CD4-positive, alpha-beta T cell (primary cell): Measurements from ENCODE around the gene CDC5L. TPM values are rescaled to one million over a fixed set of nuclear protein-coding genes. Genes with fewer than 3 reads are reported as not detected.

Experiments
- ATAC-seq: fragments of 200-7000 bp; cut with Tn5 transposase; one replicate; pipeline ENCODE4 v1.10.0; 2022; ENCODE audit warnings: mild to moderate bottlenecking; ENCODE audit not compliant: poor library complexity
- CTCF ChIA-PET: fragments of 350-600 bp; sonication (Branson Sonifier 250); formaldehyde crosslinking; loops from one replicate; lab custom pipeline; 2021; ENCODE audit warnings: antibody characterized with exemption, inconsistent platforms; lab: Charles Lee
- POLR2A ChIA-PET: fragments of 350-600 bp; sonication (Branson Sonifier 250); formaldehyde crosslinking; loops from one replicate; lab custom pipeline; 2021; ENCODE audit warnings: antibody characterized with exemption, inconsistent platforms; lab: Charles Lee
- DNase-seq, 14 experiments: peaks; one replicate each; pipeline ENCODE4 v3.0.0-alpha.2; 2013 to 2020; ENCODE audit warnings: mixed read lengths in 2 of 14
- H3K27ac ChIP-seq, 2 donors: one replicate each; pipeline versions ENCODE4 v1.5.1 to v1.7.0; 2013; ENCODE audit warnings: low read length in 2 of 2, low read depth in 1 of 2, mild to moderate bottlenecking in 1 of 2
- H3K27me3 ChIP-seq, 2 experiments: 1 replicate in 1 of 2; 2 replicates in 1 of 2; pipeline versions ENCODE4 v1.6.1 to v1.7.0; 2013; ENCODE audit warnings: low read length in 2 of 2, control low read depth in 1 of 2, mild to moderate bottlenecking in 1 of 2, moderate library complexity in 1 of 2; ENCODE audit not compliant: insufficient read depth in 2 of 2, control insufficient read depth in 1 of 2
- H3K36me3 ChIP-seq: one replicate; pipeline ENCODE4 v1.6.1; 2013; ENCODE audit warnings: low read length, control low read depth; ENCODE audit not compliant: insufficient read depth
- H3K4me1 ChIP-seq: one replicate; pipeline ENCODE4 v1.6.1; 2013; ENCODE audit warnings: low read length, control low read depth; ENCODE audit not compliant: insufficient read depth
- H3K4me3 ChIP-seq: one replicate; pipeline ENCODE4 v1.5.1; 2013; ENCODE audit warnings: mild to moderate bottlenecking, low read length, moderate library complexity
- H3K9me3 ChIP-seq, 2 experiments: 1 replicate in 1 of 2; 2 replicates in 1 of 2; pipeline versions ENCODE4 v1.6.1 to v1.7.0; 2013; ENCODE audit warnings: low read length in 2 of 2, mild to moderate bottlenecking in 2 of 2, control low read depth in 1 of 2, moderate library complexity in 1 of 2; ENCODE audit not compliant: control insufficient read depth in 1 of 2, insufficient read depth in 1 of 2
- H3K27ac Mint-ChIP-seq: one replicate; pipeline ENCODE4 v1.8.0; 2020; ENCODE audit warnings: mixed read lengths
- H3K27me3 Mint-ChIP-seq: one replicate; pipeline ENCODE4 v1.8.0; 2021; ENCODE audit warnings: mixed read lengths
- H3K36me3 Mint-ChIP-seq: one replicate; pipeline ENCODE4 v1.8.0; 2021; ENCODE audit warnings: low read depth, mixed read lengths
- H3K4me1 Mint-ChIP-seq: one replicate; pipeline ENCODE4 v1.8.0; 2021; ENCODE audit warnings: low read depth, mixed read lengths
- H3K4me3 Mint-ChIP-seq: one replicate; pipeline ENCODE4 v1.8.0; 2020; ENCODE audit warnings: mild to moderate bottlenecking, mixed read lengths
- H3K9me3 Mint-ChIP-seq: one replicate; pipeline ENCODE4 v1.8.0; 2020; ENCODE audit warnings: mixed read lengths
- CTCF ChIP-seq: fragments of 200-600 bp; IDR thresholded peaks from one replicate; pipeline ENCODE4 v1.8.0; 2022; ENCODE audit warnings: antibody characterized with exemption, mild to moderate bottlenecking
- intact Hi-C, 2 experiments: fragments of 100-400 bp; cut with DNase I in 1 of 2; cut with micrococcal nuclease in 1 of 2; formaldehyde crosslinking; loops; one replicate each; pipeline versions ENCODE4 v1.15.1 to v1.9.0; 2023 to 2025; cut with DNase I, micrococcal nuclease
- total RNA-seq, 174 experiments: library from RNA in 2 of 174; stranded (reverse) in 2 of 174; gene quantifications; one replicate each; pipeline ENCODE4 v1.2.3 and lab custom pipeline; 2021 to 2026

The CDC5L gene
- total RNA-seq, 2 experiments from 2014 or later, result 18.9 to 19.9 TPM

DNA sequence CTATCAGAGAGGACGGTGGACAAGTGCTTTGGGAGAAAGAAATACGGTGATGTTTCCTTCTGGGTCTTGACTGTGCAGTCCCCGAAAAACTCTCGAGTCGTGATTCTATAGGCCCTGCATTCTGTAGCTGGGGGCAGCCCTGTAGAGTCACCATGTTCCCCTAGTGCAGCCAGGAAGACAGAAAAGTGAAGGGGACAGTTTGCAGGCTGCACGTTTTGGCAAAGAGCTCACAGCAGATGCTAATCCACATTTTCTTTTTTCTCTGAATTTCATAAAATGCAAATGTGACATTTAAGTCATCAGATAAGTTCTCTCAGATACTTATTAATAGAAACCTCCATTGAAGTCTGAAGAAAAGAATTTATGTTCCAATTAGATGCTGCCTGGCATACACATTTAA, 25.6 kb upstream of the CDC5L start:
- H3K4me1 ChIP-seq, result no peaks in the 10 kb centered on the region
- H3K27ac ChIP-seq, result no peak overlapping the region
- H3K4me3 ChIP-seq, result no peak overlapping the region
- no peak for TF ChIP-seq CTCF
- ATAC-seq (no peak), DNase-seq (no peak)
- H3K4me3 Mint-ChIP-seq, result no peak overlapping the region
- ChIA-PET POLR2A (no interaction called here), CTCF (no interaction called here)
- H3K27ac Mint-ChIP-seq, result no peak overlapping the region
- H3K27me3 Mint-ChIP-seq, result peaks cover 12% of the 10 kb centered on the region
- peaks cover 0 to 2% of the 10 kb centered on the region in 2 experiments for H3K27me3 ChIP-seq
- no peaks in the 10 kb centered on the region for H3K9me3 ChIP-seq
- H3K4me1 Mint-ChIP-seq, result no peaks in the 10 kb centered on the region
- H3K36me3 Mint-ChIP-seq, result no peaks in the 10 kb centered on the region
- no peaks in the 10 kb centered on the region for H3K36me3 ChIP-seq
- intact Hi-C loops, result no loop called here
- peaks cover under 1% of the 10 kb centered on the region for H3K9me3 Mint-ChIP-seq

GRCh38 chr6:44363377-44363926, 24.1 kb upstream of the CDC5L start:
- H3K36me3 Mint-ChIP-seq, result no peaks in the 10 kb centered on the region
- Histone ChIP-seq H3K9me3 (no peaks in the 10 kb centered on the region), H3K27ac (no peak overlapping the region), H3K36me3 (no peaks in the 10 kb centered on the region), H3K4me1 (no peaks in the 10 kb centered on the region), H3K4me3 (no peak overlapping the region), H3K27me3 (peaks cover 6 to 7% of the 10 kb centered on the region in 2 experiments)
- intact Hi-C loops, result no loop called here
- ChIA-PET POLR2A (no interaction called here), CTCF (no interaction called here)
- no peak for TF ChIP-seq CTCF
- no peaks in the 10 kb centered on the region for H3K9me3 Mint-ChIP-seq
- no peaks in the 10 kb centered on the region for H3K4me1 Mint-ChIP-seq
- ATAC-seq, result no peak
- H3K4me3 Mint-ChIP-seq, result no peak overlapping the region
- H3K27me3 Mint-ChIP-seq, result peaks cover 18% of the 10 kb centered on the region
- no peak for DNase-seq
- no peak overlapping the region for H3K27ac Mint-ChIP-seq

- TF ChIP-seq CTCF, result no peak
- Histone ChIP-seq H3K36me3 (no peaks in the 10 kb centered on the region), H3K4me3 (no peak overlapping the region), H3K4me1 (no peaks in the 10 kb centered on the region), H3K9me3 (no peaks in the 10 kb centered on the region), H3K27ac (no peak overlapping the region), H3K27me3 (peaks cover 4 to 11% of the 10 kb centered on the region in 2 experiments)
- H3K4me1 Mint-ChIP-seq, result no peaks in the 10 kb centered on the region
- intact Hi-C loops, result no loop called here
- peaks cover 27% of the 10 kb centered on the region for H3K27me3 Mint-ChIP-seq
- no peak overlapping the region for H3K27ac Mint-ChIP-seq
- no peaks in the 10 kb centered on the region for H3K9me3 Mint-ChIP-seq
- no peaks in the 10 kb centered on the region for H3K36me3 Mint-ChIP-seq
- POLR2A ChIA-PET, result no interaction called here
- DNase-seq (no peak), ATAC-seq (no peak)
- CTCF ChIA-PET, result no interaction called here
- no peak overlapping the region for H3K4me3 Mint-ChIP-seq
These were observed 20.7 kb upstream of the CDC5L start for GRCh38 chr6:44366781-44367180.
